H1 (cell line): ENCODE measurements around the gene SH3BP5. TPM values are rescaled to one million over a fixed set of nuclear protein-coding genes. Genes with fewer than 3 reads are reported as not detected.

ENCODE experiments used
- CTCF ChIA-PET: fragments of 300-600 bp; sonication (Branson Sonifier 250); formaldehyde crosslinking; loops from one replicate; lab custom pipeline; 2021; ENCODE audit not compliant: partially characterized antibody; lab: Charles Lee
- POLR2A ChIA-PET: fragments of 300-600 bp; sonication (Branson Sonifier 250); formaldehyde crosslinking; loops from one replicate; lab custom pipeline; 2021; ENCODE audit warnings: inconsistent platforms; ENCODE audit not compliant: partially characterized antibody; lab: Charles Lee
- DNase-seq, 2 experiments: peaks; one replicate each; pipeline versions ENCODE4 v3.0.0 to v3.0.0-alpha.2; 2010 to 2022; ENCODE audit warnings: low spot score in 2 of 2, low read depth in 1 of 2, mixed read lengths in 1 of 2
- FAIRE-seq: peaks from 2 replicates; lab custom pipeline; 2011; peaks lifted over from hg19 to GRCh38; lab: Jason Lieb, UNC
- H2AFZ ChIP-seq: 2 replicates; pipeline ENCODE4 v1.8.1; 2012; ENCODE audit warnings: low read length, inconsistent platforms
- H2AK5ac ChIP-seq: 2 replicates; pipeline ENCODE4 v1.6.1; 2013; ENCODE audit warnings: low read depth, low read length
- H2BK120ac ChIP-seq: replicated peaks from 2 replicates; pipeline ENCODE3; 2013; ENCODE audit warnings: low read depth, low read length, inconsistent platforms
- H2BK12ac ChIP-seq: 2 replicates; pipeline ENCODE4 v1.6.1; 2013; ENCODE audit warnings: low read depth, low read length
- H2BK15ac ChIP-seq: 2 replicates; pipeline ENCODE4 v1.6.1; 2013; ENCODE audit warnings: low read length
- H2BK20ac ChIP-seq: 2 replicates; pipeline ENCODE4 v1.6.1; 2013; ENCODE audit warnings: low read length
- H2BK5ac ChIP-seq: 2 replicates; pipeline ENCODE4 v1.6.1; 2013; ENCODE audit warnings: low read depth, low read length
- H3K14ac ChIP-seq: 2 replicates; pipeline ENCODE4 v1.6.1; 2013; ENCODE audit warnings: inconsistent platforms; ENCODE audit not compliant: insufficient read length
- H3K18ac ChIP-seq: 2 replicates; pipeline ENCODE4 v1.6.1; 2013; ENCODE audit warnings: low read length; ENCODE audit errors: extremely low read depth
- H3K23ac ChIP-seq: 2 replicates; pipeline ENCODE4 v1.6.1; 2013; ENCODE audit warnings: inconsistent platforms; ENCODE audit not compliant: insufficient read length
- H3K23me2 ChIP-seq: 2 replicates; pipeline ENCODE4 v1.6.1; 2013; ENCODE audit warnings: low read depth, low read length
- H3K27ac ChIP-seq: 2 replicates; pipeline ENCODE4 v1.6.1; 2011; ENCODE audit warnings: low read depth, low read length, inconsistent platforms
- H3K27me3 ChIP-seq, 4 experiments: replicated peaks in 1 of 4; 1 replicate in 1 of 4; 2 replicates in 3 of 4; pipeline versions ENCODE4 v1.6.1 to v1.8.1; 2011 to 2013; ENCODE audit warnings: low read length in 3 of 4, mild to moderate bottlenecking in 3 of 4, inconsistent platforms in 2 of 4, mixed read lengths in 2 of 4, moderate library complexity in 1 of 4; ENCODE audit not compliant: control insufficient read depth in 3 of 4, insufficient read depth in 3 of 4; ENCODE audit errors: extremely low read depth in 1 of 4
- H3K36me3 ChIP-seq, 4 experiments: 2 replicates each; pipeline versions ENCODE4 v1.6.1 to v1.8.1; 2011 to 2013; ENCODE audit warnings: mild to moderate bottlenecking in 4 of 4, low read length in 3 of 4, moderate library complexity in 2 of 4, control low read depth in 1 of 4, inconsistent platforms in 1 of 4; ENCODE audit not compliant: insufficient read depth in 4 of 4, control insufficient read depth in 2 of 4
- H3K4ac ChIP-seq: replicated peaks from 2 replicates; pipeline ENCODE3; 2013; ENCODE audit warnings: low read length, low read depth, mixed read lengths, inconsistent platforms; ENCODE audit not compliant: insufficient read length
- H3K4me1 ChIP-seq, 4 experiments: replicated peaks in 1 of 4; 1 replicate in 1 of 4; 2 replicates in 3 of 4; pipeline versions ENCODE4 v1.6.1 to v1.8.1; 2011 to 2013; ENCODE audit warnings: low read length in 3 of 4, inconsistent platforms in 2 of 4, mixed read lengths in 1 of 4; ENCODE audit not compliant: insufficient read depth in 4 of 4, control insufficient read depth in 3 of 4
- H3K4me2 ChIP-seq, 2 experiments: 2 replicates each; pipeline versions ENCODE4 v1.6.1 to v1.8.1; 2011 to 2013; ENCODE audit warnings: low read depth in 2 of 2, low read length in 2 of 2, control low read depth in 1 of 2, inconsistent platforms in 1 of 2, mild to moderate bottlenecking in 1 of 2; ENCODE audit not compliant: insufficient read depth in 1 of 2
- H3K4me3 ChIP-seq, 4 experiments: fragments of 200-600, 300-600 bp in 1 of 4; sonication (generic), shearing (Covaris generic), sonication (Bioruptor Twin) in 1 of 4; 2 replicates each; pipeline versions ENCODE4 v1.5.1 to v1.8.1; 2011 to 2016; ENCODE audit warnings: low read length in 4 of 4, low read depth in 3 of 4, control low read depth in 2 of 4, inconsistent platforms in 2 of 4, mild to moderate bottlenecking in 2 of 4, mixed read lengths in 1 of 4, moderate library complexity in 1 of 4; ENCODE audit not compliant: insufficient read depth in 2 of 4; ENCODE audit errors: extremely low read depth in 1 of 4
- H3K56ac ChIP-seq: replicated peaks from 2 replicates; pipeline ENCODE3; 2013; ENCODE audit warnings: low read depth, mild to moderate bottlenecking, mixed read lengths, low read length, inconsistent platforms; ENCODE audit not compliant: insufficient read length
- H3K79me1 ChIP-seq: 2 replicates; pipeline ENCODE4 v1.6.1; 2013; ENCODE audit warnings: low read depth, low read length, control low read depth
- H3K79me2 ChIP-seq, 2 experiments: 2 replicates each; pipeline versions ENCODE4 v1.6.1 to v1.8.1; 2012 to 2013; ENCODE audit warnings: low read length in 2 of 2, mild to moderate bottlenecking in 2 of 2, inconsistent platforms in 1 of 2; ENCODE audit not compliant: insufficient read depth in 2 of 2, control insufficient read depth in 1 of 2
- H3K9ac ChIP-seq, 4 experiments: replicated peaks in 1 of 4; 1 replicate in 1 of 4; 2 replicates in 3 of 4; pipeline versions ENCODE4 v1.6.1 to v1.8.1; 2011 to 2013; ENCODE audit warnings: low read depth in 3 of 4, low read length in 3 of 4, control low read depth in 2 of 4, mild to moderate bottlenecking in 2 of 4, moderate library complexity in 2 of 4, inconsistent platforms in 1 of 4; ENCODE audit errors: extremely low read depth in 1 of 4
- H3K9me3 ChIP-seq, 2 experiments: 2 replicates each; pipeline versions ENCODE4 v1.6.1 to v1.8.1; 2012 to 2013; ENCODE audit warnings: mild to moderate bottlenecking in 2 of 2, moderate library complexity in 2 of 2, control low read depth in 1 of 2, inconsistent platforms in 1 of 2, low read depth in 1 of 2, low read length in 1 of 2, mixed read lengths in 1 of 2; ENCODE audit not compliant: insufficient read depth in 2 of 2
- H4K20me1 ChIP-seq, 2 experiments: replicated peaks in 1 of 2; 2 replicates each; pipeline versions ENCODE3 to v1.8.1; 2011 to 2013; ENCODE audit warnings: inconsistent platforms in 2 of 2, low read length in 2 of 2, mild to moderate bottlenecking in 1 of 2; ENCODE audit not compliant: insufficient read depth in 2 of 2, control insufficient read depth in 1 of 2
- H4K5ac ChIP-seq: 2 replicates; pipeline ENCODE4 v1.6.1; 2013; ENCODE audit warnings: low read length, low read depth, mixed read lengths, inconsistent platforms; ENCODE audit not compliant: insufficient read length
- H4K8ac ChIP-seq: 2 replicates; pipeline ENCODE4 v1.8.0; 2013; ENCODE audit warnings: mild to moderate bottlenecking, moderate library complexity, low read length, inconsistent platforms; ENCODE audit not compliant: insufficient read depth; ENCODE audit errors: extremely low read depth
- H4K91ac ChIP-seq: replicated peaks from 2 replicates; pipeline ENCODE3; 2013; ENCODE audit warnings: low read length, mixed read lengths, inconsistent platforms; ENCODE audit not compliant: insufficient read length
- MAX ChIP-seq: IDR thresholded peaks from 2 replicates; pipeline ENCODE4 v1.6.1; 2012; ENCODE audit warnings: inconsistent platforms
- RNF2 ChIP-seq: fragments of 200-900, 300-1000 bp; sonication (generic); IDR thresholded peaks from 2 replicates; pipeline ENCODE4 v1.7.1; 2016; ENCODE audit warnings: borderline replicate concordance, low read depth, mild to moderate bottlenecking, antibody characterized with exemption, low read length; ENCODE audit not compliant: poor library complexity, severe bottlenecking; ENCODE audit errors: missing control alignments
- WGBS, 2 experiments: shearing (Covaris generic) in 1 of 2; methylation state at CpG; one replicate each; pipeline versions ENCODE4 v1.1.6 to v1.1.7; 2013 to 2015; ENCODE audit warnings: low lambda C conversion rate in 2 of 2, mixed read lengths in 2 of 2, inconsistent platforms in 1 of 2, low coverage in 1 of 2, missing lambda C conversion rate in 1 of 2; ENCODE audit not compliant: insufficient replicate concordance in 2 of 2, insufficient coverage in 1 of 2, insufficient read length in 1 of 2; ENCODE audit errors: extremely low coverage in 1 of 2, missing lambda C conversion rate in 1 of 2; 5-methylcytosine and 5-hydroxymethylcytosine counted together
- polyA plus RNA-seq, 7 experiments: library from polyadenylated mRNA; depleted of rRNA in 3 of 7; stranded (reverse) in 5 of 7; unstranded in 2 of 7; fragments of >200 nt in 5 of 7; fragments of 200-250 nt in 2 of 7; gene quantifications; 1 replicate in 5 of 7; 2 replicates in 1 of 7; 4 replicates in 1 of 7; pipeline versions ENCODE4 v1.2.1 to v1.2.3, GENCODE V29; 2011 to 2013; ENCODE audit warnings: missing spikeins in 2 of 7, mixed read lengths in 2 of 7
- total RNA-seq: library from RNA; stranded (reverse); fragmentation: NEBNext Ultra II Directional; extraction: Animal tissue kit (Norgen Biotek cat#: 25700); gene quantifications from 2 replicates; pipeline ENCODE4 v1.2.1, GENCODE V29; 2021

SH3BP5 gene
- total and polyA plus RNA-seq, 2 of the 8 experiments (the other 6 are each of a cell fraction or from before 2014, with no cell fraction given), result 7.1 to 9.7 TPM

DNA sequence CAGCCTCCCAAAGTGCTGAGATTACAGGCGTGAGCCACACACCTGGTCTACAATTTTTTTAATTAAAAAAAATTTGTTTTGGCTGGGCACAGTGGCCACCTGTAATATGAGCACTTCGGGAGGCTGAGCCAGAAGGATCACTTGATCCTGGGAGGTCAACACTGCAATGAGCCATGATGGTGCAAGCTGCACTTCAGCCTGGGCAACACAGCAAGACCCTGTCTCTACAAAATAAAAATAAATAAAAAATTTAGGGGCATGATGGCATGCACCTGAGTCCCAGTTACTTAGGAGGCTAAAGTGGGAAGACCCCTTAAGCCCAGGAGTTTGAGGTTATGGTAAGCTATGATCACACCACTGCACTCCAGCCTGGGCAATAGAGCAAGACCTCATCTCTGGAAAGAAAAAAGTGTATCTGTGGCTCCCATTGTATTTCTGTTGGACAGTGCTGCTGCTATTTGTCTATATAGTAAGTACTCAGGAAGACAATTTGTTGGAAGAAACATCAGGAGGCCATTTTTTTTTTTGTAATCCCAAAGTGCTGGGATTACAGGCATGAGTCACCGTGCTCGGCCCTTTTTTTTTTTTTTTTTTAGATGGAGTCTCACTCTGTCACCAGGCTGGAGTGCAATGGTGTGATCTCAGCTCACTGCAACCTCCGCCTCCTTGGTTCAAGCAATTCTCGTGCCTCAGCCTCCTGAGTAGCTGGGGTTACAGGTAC, 27.5 kb upstream of the SH3BP5 start:
- H4K20me1 ChIP-seq, result no peaks in the 10 kb centered on the region
- H2BK20ac ChIP-seq, result no peak overlapping the region
- 91% methylated on average over 6 of the region's 6 CpGs; no CpG with 5 or more reads in 1 of the 2 experiments for WGBS, 2 experiments
- H3K56ac ChIP-seq, result no peak overlapping the region
- H3K9ac ChIP-seq, result no peak overlapping the region
- POLR2A ChIA-PET, result interaction anchor here (0.7 kb wide), 1 partner anchor 10 kb away, joined by 3 read pairs; no protein-coding TSS in a partner anchor
- H3K79me2 ChIP-seq, result no peaks in the 10 kb centered on the region
- H2BK15ac ChIP-seq, result no peak overlapping the region
- H4K91ac ChIP-seq, result no peak overlapping the region
- no peak overlapping the region for H3K4ac ChIP-seq
- H2AK5ac ChIP-seq, result no peak overlapping the region
- H3K23me2 ChIP-seq, result no peaks in the 10 kb centered on the region
- peaks cover 0 to 15% (median 6%) of the 10 kb centered on the region in 4 experiments; a peak in 5 of 7 replicates for H3K4me1 ChIP-seq
- H3K4me3 ChIP-seq, result no peak overlapping the region
- H3K18ac ChIP-seq, result no peak overlapping the region
- H3K36me3 ChIP-seq, result no peaks in the 10 kb centered on the region
- no peaks in the 10 kb centered on the region for H3K9me3 ChIP-seq
- no peaks in the 10 kb centered on the region for H3K79me1 ChIP-seq
- no peak overlapping the region for H3K4me2 ChIP-seq
- no peak overlapping the region for H2BK12ac ChIP-seq
- no peak overlapping the region for H3K27ac ChIP-seq
- H4K5ac ChIP-seq, result no peak overlapping the region
- H2BK5ac ChIP-seq, result no peak overlapping the region
- peaks cover 0 to 1% (median 0%) of the 10 kb centered on the region in 4 experiments; a peak in 2 of 7 replicates for H3K27me3 ChIP-seq
- H3K23ac ChIP-seq, result no peak overlapping the region
- no peak overlapping the region for H3K14ac ChIP-seq
- no peak overlapping the region for H2AFZ ChIP-seq
- FAIRE-seq (no peak), DNase-seq (no peak)
- no peak overlapping the region for H2BK120ac ChIP-seq
- CTCF ChIA-PET, result interaction anchor here (0.6 to 1.5 kb wide), 6 partner anchors 11 to 154 kb away, joined by 3 to 4 read pairs (median 3); partner anchors contain the start of gene CAPN7
- H4K8ac ChIP-seq, result no peak overlapping the region
- TF ChIP-seq RNF2, result no peak
- TF ChIP-seq MAX, result no peak
